DND-41 (cell line): Measurements from ENCODE around the gene FBXO15.

Experiments used
- ATAC-seq: fragments of 200-7000 bp; cut with Tn5 transposase; 3 replicates; pipeline ENCODE4 v1.9.1; 2021; ENCODE audit warnings: low read depth; ENCODE audit not compliant: insufficient read depth
- DNase-seq: peaks from one replicate; pipeline ENCODE4 v3.0.0-alpha.2; 2020
- H2AFZ ChIP-seq: 2 replicates; pipeline ENCODE4 v1.6.0; 2012; ENCODE audit warnings: low read depth, low read length
- H3K27ac ChIP-seq: 2 replicates; pipeline ENCODE4 v1.5.1; 2012; ENCODE audit warnings: low read length, inconsistent platforms
- H3K27me3 ChIP-seq: fragments of 200-600 bp; sonication (generic); 2 replicates; pipeline ENCODE4 v1.6.0; 2012; ENCODE audit warnings: low read length, mild to moderate bottlenecking, inconsistent platforms; ENCODE audit not compliant: insufficient read depth, poor library complexity
- H3K36me3 ChIP-seq: 2 replicates; pipeline ENCODE4 v1.5.1; 2012; ENCODE audit warnings: low read length, inconsistent platforms; ENCODE audit not compliant: insufficient read depth
- H3K4me1 ChIP-seq: 2 replicates; pipeline ENCODE4 v1.5.1; 2012; ENCODE audit warnings: mild to moderate bottlenecking, low read length; ENCODE audit not compliant: insufficient read depth
- H3K4me2 ChIP-seq: 2 replicates; pipeline ENCODE4 v1.6.0; 2012; ENCODE audit warnings: mild to moderate bottlenecking, moderate library complexity, low read length, inconsistent platforms; ENCODE audit not compliant: insufficient read depth
- H3K4me3 ChIP-seq, 2 experiments: fragments of 200-600 bp in 1 of 2; shearing (Covaris generic) in 1 of 2; 2 replicates each; pipeline ENCODE4 v1.5.1; 2012 to 2016; ENCODE audit warnings: inconsistent platforms in 2 of 2, low read length in 2 of 2, mild to moderate bottlenecking in 2 of 2, low read depth in 1 of 2, moderate library complexity in 1 of 2
- H3K79me2 ChIP-seq: 2 replicates; pipeline ENCODE4 v1.6.0; 2012; ENCODE audit warnings: low read length, inconsistent platforms; ENCODE audit not compliant: insufficient read depth
- H3K9ac ChIP-seq: 2 replicates; pipeline ENCODE4 v1.6.0; 2012; ENCODE audit warnings: low read depth, mild to moderate bottlenecking, inconsistent platforms, low read length, moderate library complexity
- H3K9me3 ChIP-seq: 2 replicates; pipeline ENCODE4 v1.5.1; 2012; ENCODE audit warnings: low read length, moderate library complexity, mild to moderate bottlenecking, inconsistent platforms; ENCODE audit not compliant: insufficient read depth, severe bottlenecking
- H4K20me1 ChIP-seq: 2 replicates; pipeline ENCODE4 v1.6.0; 2012; ENCODE audit warnings: low read length; ENCODE audit not compliant: insufficient read depth
- CTCF ChIP-seq: IDR thresholded peaks from 2 replicates; pipeline ENCODE4 v1.5.1; 2012; ENCODE audit warnings: borderline replicate concordance, low read length, moderate library complexity, mild to moderate bottlenecking; ENCODE audit not compliant: poor library complexity, severe bottlenecking; ENCODE audit errors: extremely low read depth
- EZH2 ChIP-seq: IDR thresholded peaks from 3 replicates; pipeline ENCODE4 v1.6.1; 2012; ENCODE audit warnings: borderline replicate concordance, low read depth, mild to moderate bottlenecking, moderate library complexity, low read length, inconsistent platforms; ENCODE audit not compliant: severe bottlenecking

FBXO15 gene

GRCh38 chr18:74171910-74172606, 24.4 kb upstream of the FBXO15 start:
- no peaks in the 10 kb centered on the region for H4K20me1 ChIP-seq
- H3K9me3 ChIP-seq, result no peaks in the 10 kb centered on the region
- no peak overlapping the region for H2AFZ ChIP-seq
- no peaks in the 10 kb centered on the region for H3K79me2 ChIP-seq
- H3K4me3 ChIP-seq, result no peak overlapping the region
- TF ChIP-seq EZH2 (no peak), CTCF (no peak)
- H3K9ac ChIP-seq, result no peak overlapping the region
- H3K4me1 ChIP-seq, result no peaks in the 10 kb centered on the region
- H3K4me2 ChIP-seq, result no peak overlapping the region; the same call in 1 of the 2 replicates
- H3K36me3 ChIP-seq, result no peaks in the 10 kb centered on the region
- no peak for ATAC-seq
- H3K27ac ChIP-seq, result no peak overlapping the region
- DNase-seq, result no peak
- no peaks in the 10 kb centered on the region for H3K27me3 ChIP-seq

- Histone ChIP-seq H3K27me3 (no peaks in the 10 kb centered on the region), H3K4me1 (no peaks in the 10 kb centered on the region), H4K20me1 (peaks cover 5% of the 10 kb centered on the region; the same call in 1 of the 2 replicates), H3K4me2 (no peak overlapping the region), H3K79me2 (no peaks in the 10 kb centered on the region), H3K9me3 (no peaks in the 10 kb centered on the region), H3K9ac (no peak overlapping the region), H3K36me3 (peaks cover 8% of the 10 kb centered on the region; the same call in 1 of the 2 replicates), H3K27ac (no peak overlapping the region), H3K4me3 (no peak overlapping the region), H2AFZ (no peak overlapping the region)
- DNase-seq, result no peak
- TF ChIP-seq EZH2 (no peak), CTCF (no peak)
- ATAC-seq, result no peak
Measured at GRCh38 chr18:74166386-74166785, 18.8 kb upstream of the FBXO15 start.

- H3K9me3 ChIP-seq, result no peaks in the 10 kb centered on the region
- peaks cover 33% of the 10 kb centered on the region for H3K36me3 ChIP-seq
- no peak overlapping the region for H2AFZ ChIP-seq
- no peaks in the 10 kb centered on the region for H3K4me1 ChIP-seq
- H3K79me2 ChIP-seq, result no peaks in the 10 kb centered on the region
- no peak overlapping the region for H3K4me3 ChIP-seq
- no peak overlapping the region for H3K27ac ChIP-seq
- no peak for DNase-seq
- no peaks in the 10 kb centered on the region for H3K27me3 ChIP-seq
- ATAC-seq, result no peak
- no peak overlapping the region for H3K9ac ChIP-seq
- H4K20me1 ChIP-seq, result peaks cover 5% of the 10 kb centered on the region; the same call in 1 of the 2 replicates
- TF ChIP-seq CTCF (no peak), EZH2 (no peak)
- no peak overlapping the region for H3K4me2 ChIP-seq
Measured at GRCh38 chr18:74163019-74163660, 15.5 kb upstream of the FBXO15 start.
